ENCODE data around the gene CCDC92.
"Not testable (repeated sequence)": the region's sequence is repeated elsewhere in the genome, so short reads cannot be mapped to it uniquely, and the experiment has no call there.

The CCDC92 gene

GRCh38 chr12:123936471-123936870, 36.2 kb downstream of the CCDC92 start:
- DNase-seq (ENCODE audit: low read depth), result no peak

DNA sequence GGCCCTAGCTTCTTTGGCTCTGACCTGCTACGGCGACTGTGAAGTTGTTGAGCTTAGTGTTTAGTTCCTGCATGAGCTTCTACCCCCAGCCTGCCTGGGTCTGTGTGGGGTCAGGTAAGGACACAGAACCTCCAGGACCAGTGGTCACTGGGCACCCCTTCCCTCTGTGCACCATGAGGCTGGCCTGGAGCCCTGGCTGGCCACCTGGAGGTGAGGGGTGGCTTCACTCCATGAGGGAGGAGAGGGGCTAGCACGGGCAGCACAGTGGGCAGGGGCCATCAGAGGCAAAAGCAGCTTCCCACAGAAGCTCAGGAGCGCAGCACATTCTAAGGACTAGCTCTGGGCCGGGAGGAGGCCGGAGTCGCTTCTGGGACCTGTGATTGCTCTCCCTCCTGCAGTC, 36.7 kb downstream of the CCDC92 start:
- no peak for DNase-seq (ENCODE audit: low read depth)

- no peak for DNase-seq (ENCODE audit: low read depth)
Measured at GRCh38 chr12:123934829-123935228, 37.8 kb downstream of the CCDC92 start.

DNA sequence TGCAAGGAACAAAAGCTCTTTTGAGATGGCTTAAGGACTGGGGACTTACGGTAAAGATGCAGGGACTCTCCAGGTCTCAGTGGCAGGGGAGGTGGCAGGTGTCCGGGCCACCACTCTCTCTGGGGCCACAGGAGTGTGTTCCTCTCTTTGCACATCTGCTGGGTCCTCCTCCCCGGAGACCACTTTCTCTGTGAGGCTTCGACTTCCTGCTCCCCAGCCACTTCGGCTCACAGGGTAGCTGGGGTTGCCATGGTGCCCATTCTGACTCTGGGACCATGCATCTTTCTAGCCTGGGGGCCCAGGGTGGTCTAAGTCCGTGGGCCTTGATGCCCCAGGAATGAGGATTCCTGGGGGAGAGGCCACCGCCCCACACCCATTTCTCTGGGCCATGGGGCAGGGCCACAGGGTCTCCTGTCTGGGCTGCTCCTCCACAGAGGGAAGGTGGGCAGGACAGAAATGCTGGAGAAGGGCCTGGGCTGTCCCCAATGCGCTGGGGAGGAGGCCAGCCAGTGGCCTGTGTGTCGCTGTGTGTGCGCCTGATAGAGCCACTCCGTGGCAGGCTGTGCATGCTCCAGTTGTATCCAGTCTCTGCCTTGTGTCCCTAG, 38.5 kb downstream of the CCDC92 start:
- DNase-seq (ENCODE audit: low read depth), result no peak

- no peak for DNase-seq (ENCODE audit: low read depth)
Measured at GRCh38 chr12:123933214-123933613, 39.4 kb downstream of the CCDC92 start.

- peak; percentile 13 for DNase-seq (ENCODE audit: low read depth)
Measured at GRCh38 chr12:123931686-123932321, 40.8 kb downstream of the CCDC92 start.

DNA sequence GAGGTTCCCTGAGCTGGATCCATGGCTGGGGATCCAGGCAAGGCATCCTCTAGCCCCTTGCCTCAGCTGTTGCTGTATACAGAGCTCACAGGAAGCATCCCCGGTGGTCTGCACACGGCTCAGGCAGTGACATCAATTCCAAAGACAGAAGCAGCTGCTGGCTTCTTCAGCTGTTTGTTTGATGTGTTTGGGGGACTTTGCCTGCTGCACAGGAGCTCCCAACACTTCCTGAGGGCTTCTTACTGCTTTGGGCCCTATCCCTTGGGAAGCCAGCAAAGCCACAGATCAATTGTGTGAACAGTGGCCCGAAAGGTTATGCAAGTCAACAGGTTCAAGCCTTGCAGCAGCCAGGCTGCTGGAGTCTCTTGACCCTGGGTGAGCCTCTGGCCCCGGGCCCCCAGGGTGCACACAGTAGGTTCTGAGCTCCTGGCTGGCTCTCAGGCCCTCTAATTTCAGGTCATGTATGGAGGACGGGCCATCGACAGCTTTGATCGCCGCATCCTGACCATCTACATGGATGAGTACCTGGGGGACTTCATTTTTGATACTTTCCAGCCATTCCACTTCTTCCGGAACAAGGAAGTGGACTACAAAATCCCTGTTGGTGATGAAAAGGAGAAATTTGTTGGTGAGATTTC, 42.6 kb downstream of the CCDC92 start:
- DNase-seq (ENCODE audit: low read depth), result no peak

- DNase-seq (ENCODE audit: low read depth), result no peak
Measured at GRCh38 chr12:123928897-123929296, 43.7 kb downstream of the CCDC92 start.

- DNase-seq (ENCODE audit: low read depth), result no peak
Measured at GRCh38 chr12:123928274-123928865, 44.3 kb downstream of the CCDC92 start.

DNA sequence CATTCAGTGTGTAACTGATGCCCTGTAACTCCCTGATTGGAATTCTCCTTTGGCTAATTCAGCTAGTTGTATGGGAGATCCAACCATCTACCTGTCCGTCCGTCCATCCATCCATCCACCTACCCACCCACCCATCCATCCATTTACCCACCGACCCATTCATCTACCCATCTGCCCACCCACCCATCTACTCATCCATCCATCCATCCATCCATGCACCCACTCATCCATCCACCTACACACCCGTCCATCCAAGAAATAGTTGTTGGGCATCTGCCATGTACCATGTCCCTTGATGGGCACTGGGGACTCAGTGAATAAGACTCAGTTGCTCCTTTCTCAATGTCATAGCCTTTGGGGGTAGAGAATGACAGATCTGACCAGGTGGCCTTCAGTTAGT, 48.1 kb downstream of the CCDC92 start:
- no peak for DNase-seq (ENCODE audit: low read depth)

GRCh38 chr12:123923927-123924326, 48.7 kb downstream of the CCDC92 start:
- no peak for DNase-seq (ENCODE audit: low read depth)

- no peak for DNase-seq (ENCODE audit: low read depth)
Measured at GRCh38 chr12:123923038-123923437, 49.6 kb downstream of the CCDC92 start.

GRCh38 chr12:123919980-123920360, 52.7 kb downstream of the CCDC92 start:
- no peak for DNase-seq (ENCODE audit: low read depth)

DNA sequence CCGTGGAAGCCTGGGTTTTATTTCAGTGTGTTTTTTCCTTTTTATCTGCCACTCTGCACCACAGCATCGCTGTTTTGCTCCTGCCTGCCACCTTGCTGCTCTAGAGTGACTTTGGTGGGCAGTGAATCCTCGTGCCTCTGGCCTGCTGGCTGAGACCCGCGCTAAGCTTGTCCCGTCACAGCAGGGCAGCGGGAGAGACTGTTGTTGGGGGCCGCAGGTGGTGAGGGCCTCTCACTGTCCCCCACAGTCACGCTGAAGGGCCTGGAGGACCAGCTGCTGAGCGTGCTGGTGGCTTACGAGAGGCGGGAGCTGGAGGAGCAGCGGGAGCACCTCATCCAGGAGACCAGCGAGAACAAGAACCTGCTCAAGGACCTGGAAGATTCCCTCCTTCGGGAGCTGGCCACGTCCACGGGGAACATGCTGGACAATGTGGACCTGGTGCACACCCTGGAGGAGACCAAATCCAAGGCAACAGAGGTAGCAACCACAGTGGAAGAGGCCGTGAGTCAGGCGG, 55.2 kb downstream of the CCDC92 start:
- no peak for DNase-seq (ENCODE audit: low read depth)

DNA sequence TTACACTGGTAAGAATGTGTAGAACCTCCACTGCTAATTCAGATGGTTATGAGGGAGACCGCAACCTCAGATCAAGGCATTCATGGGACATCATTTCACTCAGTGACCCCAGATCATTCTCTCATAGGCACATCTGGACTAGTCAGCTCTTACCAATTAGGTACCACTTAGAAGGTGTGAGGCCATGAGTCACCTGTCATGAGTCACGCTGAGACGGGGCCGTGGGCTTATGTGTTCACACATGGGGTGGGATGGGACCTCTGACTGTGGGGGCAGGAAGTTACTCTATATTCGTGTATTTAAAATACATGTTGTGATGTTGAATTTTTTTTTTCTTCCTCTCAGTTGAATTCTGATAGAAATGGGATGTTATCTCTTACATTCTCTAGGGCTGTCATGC, 55.9 kb downstream of the CCDC92 start:
- DNase-seq (ENCODE audit: low read depth), result no peak

- no peak for DNase-seq (ENCODE audit: low read depth)
Measured at GRCh38 chr12:123914726-123915333, 57.8 kb downstream of the CCDC92 start.

GRCh38 chr12:123912415-123913380, 59.9 kb downstream of the CCDC92 start:
- no peak for DNase-seq (ENCODE audit: low read depth)

GRCh38 chr12:123911672-123912409, 60.8 kb downstream of the CCDC92 start:
- not testable (repeated sequence) for DNase-seq (ENCODE audit: low read depth)

GRCh38 chr12:123910761-123911193, 61.9 kb downstream of the CCDC92 start:
- no peak for DNase-seq (ENCODE audit: low read depth)

- DNase-seq (ENCODE audit: low read depth), result no peak
Measured at GRCh38 chr12:123910057-123910456, 62.6 kb downstream of the CCDC92 start.
